GM21717 (cell line): ENCODE measurements around the gene ATP23.

ENCODE experiments used
- ATAC-seq: cut with Tn5 transposase; IDR thresholded peaks from one replicate; pipeline ENCODE4 v1.9.1; 2021; ENCODE audit warnings: mild to moderate bottlenecking, moderate library complexity; ENCODE audit not compliant: unreplicated experiment

ATP23 gene

GRCh38 chr12:57965766-57966165 is 24.4 kb downstream of the ATP23 start:
- no peak for ATAC-seq

GRCh38 chr12:57966536-57966935 is 25.2 kb downstream of the ATP23 start:
- no peak for ATAC-seq

- ATAC-seq: no peak
Measured at GRCh38 chr12:57983146-57983857, 41.9 kb downstream of the ATP23 start.

GRCh38 chr12:57983858-57984505 is 42.6 kb downstream of the ATP23 start:
- ATAC-seq: no peak

GRCh38 chr12:57984629-57985151 is 43.3 kb downstream of the ATP23 start:
- no peak for ATAC-seq

GRCh38 chr12:57985685-57986084 is 44.3 kb downstream of the ATP23 start:
- ATAC-seq: no peak

- ATAC-seq: no peak
Measured at GRCh38 chr12:57989838-57990237, 48.5 kb downstream of the ATP23 start.

GRCh38 chr12:57990241-57990883 is 49.0 kb downstream of the ATP23 start:
- no peak for ATAC-seq

GRCh38 chr12:57992001-57992400 is 50.6 kb downstream of the ATP23 start:
- ATAC-seq: no peak

- ATAC-seq: no peak
Measured at GRCh38 chr12:57993030-57993429, 51.7 kb downstream of the ATP23 start.

GRCh38 chr12:57993834-57994233 is 52.5 kb downstream of the ATP23 start:
- no peak for ATAC-seq

GRCh38 chr12:57996520-57996919 is 55.2 kb downstream of the ATP23 start:
- no peak for ATAC-seq

GRCh38 chr12:57998251-57998650 is 56.9 kb downstream of the ATP23 start:
- ATAC-seq: no peak

- no peak for ATAC-seq
Measured at GRCh38 chr12:58000499-58000898, 59.1 kb downstream of the ATP23 start.

- ATAC-seq: peak; percentile 61
Measured at GRCh38 chr12:58007875-58008274, 66.5 kb downstream of the ATP23 start.

GRCh38 chr12:58008634-58009033 is 67.3 kb downstream of the ATP23 start:
- ATAC-seq: no peak
